Measurements from ENCODE around the gene CDH23. TPM values are rescaled to one million over a fixed set of nuclear protein-coding genes. Genes with fewer than 3 reads are reported as not detected.

Gene CDH23
- total RNA-seq, 6 donors from 2014 or later, result 4.7 to 29.3 (median 10.4) TPM

DNA sequence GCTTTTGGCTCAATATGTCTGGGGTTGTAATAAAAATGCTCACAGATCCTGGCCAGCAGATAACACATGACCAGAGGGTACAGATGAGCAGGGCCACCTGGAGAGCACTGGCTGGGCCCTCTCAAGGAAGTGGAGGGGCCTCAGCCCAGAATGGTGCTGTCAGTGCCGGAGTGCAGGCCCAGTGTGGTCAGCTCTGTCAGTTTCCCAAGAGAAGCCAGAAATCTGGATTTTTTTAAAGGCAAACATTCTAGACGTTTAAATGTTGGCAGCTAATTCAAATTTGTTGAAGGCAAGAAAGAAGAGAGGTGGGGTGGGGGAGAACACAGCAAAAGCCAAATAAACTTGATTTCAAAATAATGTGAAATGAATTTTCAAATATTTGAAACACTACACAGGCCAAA, 320.8 kb downstream of the CDH23 start:
- H3K36me3 ChIP-seq, result no peaks in the 10 kb centered on the region
- peak overlapping the region in 2 of 4 donors; percentile 29 to 63 for H3K27ac ChIP-seq
- no peak for TF ChIP-seq POLR2AphosphoS5 (IDR thresholded peaks at IDR 0.05)
- ATAC-seq (ENCODE audit: low FRiP score in 2 of 2) (no peak), DNase-seq (no peak)
- WGBS, 2 donors, result 50 to 61% methylated on average over 2 of the region's 2 CpGs
- no peaks in the 10 kb centered on the region for H3K27me3 ChIP-seq
- no peak overlapping the region for H3K4me3 ChIP-seq
- H3K9me3 ChIP-seq, result no peaks in the 10 kb centered on the region
- H3K4me1 ChIP-seq, result peaks cover 40 to 58% (median 48%) of the 10 kb centered on the region in 4 donors

DNA sequence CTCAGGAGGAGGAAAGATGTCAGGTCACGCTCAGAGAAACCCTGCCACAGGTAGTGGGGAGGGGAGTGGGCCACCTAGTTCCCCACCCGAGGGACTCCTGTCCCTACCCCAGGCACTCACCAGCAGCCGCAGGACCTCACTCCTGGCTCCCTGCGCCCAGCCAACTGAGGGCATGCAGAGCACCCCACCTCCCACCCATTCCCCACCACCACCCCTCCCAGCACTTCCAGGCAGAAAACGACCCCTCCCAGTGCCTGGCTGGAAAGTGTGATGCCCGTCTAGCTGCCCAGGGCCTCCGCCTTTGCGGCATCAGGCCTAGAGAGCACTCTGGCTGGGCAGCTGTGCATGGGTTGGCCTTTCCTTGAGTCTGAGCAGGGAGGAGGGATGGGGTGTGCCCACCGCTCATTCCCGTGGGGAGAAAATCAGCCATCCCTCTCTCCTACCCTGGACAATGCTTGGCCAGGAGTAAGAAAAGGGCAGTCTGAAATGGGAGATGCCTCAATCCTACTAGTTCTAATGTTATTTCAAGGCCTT, 321.5 kb downstream of the CDH23 start:
- Histone ChIP-seq H3K4me1 (peaks cover 34 to 52% (median 41%) of the 10 kb centered on the region in 4 donors), H3K9me3 (no peaks in the 10 kb centered on the region), H3K27ac (peak overlapping the region; percentile 22 to 63 (median 55)), H3K36me3 (no peaks in the 10 kb centered on the region), H3K4me3 (no peak overlapping the region), H3K27me3 (no peaks in the 10 kb centered on the region)
- ATAC-seq (ENCODE audit: low FRiP score in 2 of 2) (no peak), DNase-seq (no peak)
- TF ChIP-seq EP300 (IDR thresholded peaks at IDR 0.05), result no peak
- TF ChIP-seq POLR2AphosphoS5 (IDR thresholded peaks at IDR 0.05), result no peak
- TF ChIP-seq POLR2A (IDR thresholded peaks at IDR 0.05), result no peak
- TF ChIP-seq, protein P1, sequence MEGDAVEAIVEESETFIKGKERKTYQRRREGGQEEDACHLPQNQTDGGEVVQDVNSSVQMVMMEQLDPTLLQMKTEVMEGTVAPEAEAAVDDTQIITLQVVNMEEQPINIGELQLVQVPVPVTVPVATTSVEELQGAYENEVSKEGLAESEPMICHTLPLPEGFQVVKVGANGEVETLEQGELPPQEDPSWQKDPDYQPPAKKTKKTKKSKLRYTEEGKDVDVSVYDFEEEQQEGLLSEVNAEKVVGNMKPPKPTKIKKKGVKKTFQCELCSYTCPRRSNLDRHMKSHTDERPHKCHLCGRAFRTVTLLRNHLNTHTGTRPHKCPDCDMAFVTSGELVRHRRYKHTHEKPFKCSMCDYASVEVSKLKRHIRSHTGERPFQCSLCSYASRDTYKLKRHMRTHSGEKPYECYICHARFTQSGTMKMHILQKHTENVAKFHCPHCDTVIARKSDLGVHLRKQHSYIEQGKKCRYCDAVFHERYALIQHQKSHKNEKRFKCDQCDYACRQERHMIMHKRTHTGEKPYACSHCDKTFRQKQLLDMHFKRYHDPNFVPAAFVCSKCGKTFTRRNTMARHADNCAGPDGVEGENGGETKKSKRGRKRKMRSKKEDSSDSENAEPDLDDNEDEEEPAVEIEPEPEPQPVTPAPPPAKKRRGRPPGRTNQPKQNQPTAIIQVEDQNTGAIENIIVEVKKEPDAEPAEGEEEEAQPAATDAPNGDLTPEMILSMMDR (IDR thresholded peaks at IDR 0.05), result no peak
- 89 to 98% methylated on average over 3 to 10 of the region's 10 CpGs for WGBS, 2 donors

DNA sequence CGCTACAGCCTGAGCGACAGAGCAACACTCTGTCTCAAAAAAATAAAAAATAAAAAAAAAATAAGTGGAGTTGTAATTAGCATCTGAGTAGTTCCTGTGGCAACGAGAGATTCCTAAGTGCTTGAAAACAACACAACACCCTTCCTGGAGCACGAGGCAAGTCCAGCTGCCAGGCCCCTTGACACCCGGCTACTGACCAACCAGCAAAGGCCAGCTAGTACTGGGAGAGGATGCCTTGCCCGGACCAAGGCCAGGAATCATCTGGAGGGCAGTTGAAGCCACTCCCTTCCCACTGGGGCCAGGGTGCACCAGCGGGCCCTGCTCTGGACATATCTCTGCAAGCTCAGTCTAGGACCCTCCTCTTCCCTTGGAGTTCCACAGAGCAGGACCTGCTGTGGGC, 322.3 kb downstream of the CDH23 start:
- Histone ChIP-seq H3K9me3 (no peaks in the 10 kb centered on the region), H3K4me3 (no peak overlapping the region), H3K27ac (peak overlapping the region; percentile 13 to 58 (median 30)), H3K27me3 (no peaks in the 10 kb centered on the region), H3K4me1 (peaks cover 26 to 43% (median 33%) of the 10 kb centered on the region in 4 donors), H3K36me3 (no peaks in the 10 kb centered on the region)
- TF ChIP-seq POLR2AphosphoS5 (IDR thresholded peaks at IDR 0.05) (peak in 1 of 2 donors; percentile 23), EP300 (IDR thresholded peaks at IDR 0.05) (no peak), POLR2A (IDR thresholded peaks at IDR 0.05) (no peak)
- TF ChIP-seq, protein P1 (IDR thresholded peaks at IDR 0.05), result no peak
- 57 to 69% methylated on average over 7 of the region's 7 CpGs for WGBS, 2 donors
- ATAC-seq (ENCODE audit: low FRiP score in 2 of 2) (peak in 1 of 2 donors; percentile 54), DNase-seq (no peak)

DNA sequence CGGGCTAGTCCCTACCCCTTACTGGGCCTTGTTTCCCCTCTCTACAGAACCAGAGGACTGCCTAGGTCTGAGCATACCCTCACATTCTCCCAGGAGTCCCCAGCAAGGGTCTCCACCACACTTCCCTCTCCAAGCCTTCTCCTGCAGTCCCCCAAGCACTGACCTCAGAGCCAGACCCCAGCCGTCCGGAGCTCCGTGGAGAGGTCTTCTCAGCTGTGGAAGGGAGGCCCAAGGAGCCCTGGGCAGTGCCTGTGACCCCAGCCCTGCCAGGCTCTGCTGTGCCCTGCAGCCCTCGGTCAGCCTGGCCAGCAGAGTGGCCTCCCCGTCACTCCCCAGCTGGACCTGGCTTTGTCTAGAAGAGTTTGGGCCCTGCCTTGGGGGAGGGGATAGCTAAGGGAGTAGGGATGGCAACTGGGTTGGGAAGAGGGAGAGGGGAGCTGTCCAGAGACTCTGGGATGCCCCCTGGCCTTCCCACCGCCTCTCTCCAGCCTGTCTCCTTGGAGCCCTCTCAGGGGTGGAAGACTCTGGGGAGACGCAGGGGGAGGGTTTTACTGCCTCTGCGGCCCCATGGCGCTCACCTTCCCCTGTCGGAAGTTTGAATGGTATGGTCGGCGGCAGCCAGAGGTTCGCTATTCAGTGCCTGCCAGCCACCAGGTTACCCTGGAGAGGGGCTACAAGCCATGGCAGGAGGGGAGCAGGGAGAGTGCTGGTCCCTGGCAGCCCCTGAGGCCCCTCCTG, 322.9 kb downstream of the CDH23 start, which contains the start of gene C10orf105:
Gene C10orf105, minus strand, starts transcription at position 315 of the 738 bp plus-strand sequence. CDS start 3,441 bp downstream, outside the sequence.
- no peaks in the 10 kb centered on the region for H3K9me3 ChIP-seq

DNA sequence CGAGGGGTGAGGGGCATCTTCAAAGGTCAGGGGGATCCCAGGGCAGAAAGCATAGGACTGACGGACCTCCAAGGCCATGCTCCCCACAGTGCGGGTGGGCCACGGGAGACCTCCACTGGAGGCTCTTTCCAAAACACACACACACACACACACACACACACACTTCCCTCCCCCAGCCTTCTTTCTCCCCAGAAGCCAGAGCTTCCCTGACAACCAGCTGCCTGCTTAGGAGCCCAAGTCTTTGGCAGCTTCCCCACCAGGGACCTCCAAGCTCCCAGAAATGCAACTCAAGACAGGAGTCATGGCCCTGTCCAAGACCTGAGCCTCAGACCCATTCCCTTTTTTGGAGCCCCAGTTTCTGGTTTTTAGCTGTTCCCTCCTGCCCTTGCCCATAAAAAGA, 323.6 kb downstream of the CDH23 start:
- Histone ChIP-seq H3K4me1 (peaks cover 16 to 34% (median 21%) of the 10 kb centered on the region in 4 donors), H3K27me3 (no peaks in the 10 kb centered on the region), H3K4me3 (no peak overlapping the region), H3K36me3 (no peaks in the 10 kb centered on the region), H3K9me3 (no peaks in the 10 kb centered on the region), H3K27ac (peak overlapping the region in 1 of 4 donors; percentile 23)
- DNase-seq (no peak), ATAC-seq (ENCODE audit: low FRiP score in 2 of 2) (no peak)
- TF ChIP-seq EP300 (IDR thresholded peaks at IDR 0.05) (no peak), POLR2A (IDR thresholded peaks at IDR 0.05) (no peak), POLR2AphosphoS5 (IDR thresholded peaks at IDR 0.05) (no peak)
- TF ChIP-seq, protein P1 (IDR thresholded peaks at IDR 0.05), result no peak
- WGBS, 2 donors, result 78% methylated on average over 4 of the region's 4 CpGs; no CpG with 5 or more reads in 1 of the 2 donors

More for the DNA sequence above, 322.9 kb downstream of the CDH23 start, which contains the start of gene C10orf105:
- H3K36me3 ChIP-seq, result no peaks in the 10 kb centered on the region
- no peak for DNase-seq
- no peak within 1 kb of the TSS for H3K4me3 ChIP-seq
- peaks cover 20 to 38% (median 27%) of the 10 kb centered on the region in 4 donors for H3K4me1 ChIP-seq
- 89 to 90% methylated on average over 10 to 14 of the region's 14 CpGs for WGBS, 2 donors
- no peak for ATAC-seq (ENCODE audit: low FRiP score in 2 of 2)
- TF ChIP-seq POLR2A (IDR thresholded peaks at IDR 0.05) (no peak), POLR2AphosphoS5 (IDR thresholded peaks at IDR 0.05) (no peak), EP300 (IDR thresholded peaks at IDR 0.05) (no peak)
- TF ChIP-seq, protein P1 (IDR thresholded peaks at IDR 0.05), result no peak
- H3K27me3 ChIP-seq, result no peaks in the 10 kb centered on the region
- peak within 1 kb of the TSS; percentile 13 to 63 (median 40) for H3K27ac ChIP-seq

All from upper lobe of left lung (tissue), 6 donors.